Activated B cell treated with CpG ODN at 0.5 μM for 24 hours (primary cell): ENCODE measurements around the gene RNF19B. TPM values are rescaled to one million over a fixed set of nuclear protein-coding genes. Genes with fewer than 3 reads are reported as not detected.

Experiments used
- ATAC-seq: fragments of 200-7000 bp; cut with Tn5 transposase; one replicate; pipeline ENCODE4 v1.10.0; 2021; ENCODE audit warnings: low read depth, mild to moderate bottlenecking, moderate library complexity
- CTCF ChIA-PET: fragments of 350-600 bp; sonication (Branson Sonifier 250); formaldehyde crosslinking; loops from one replicate; lab custom pipeline; 2021; ENCODE audit warnings: antibody characterized with exemption; lab: Charles Lee
- POLR2A ChIA-PET: fragments of 350-600 bp; sonication (Branson Sonifier 250); formaldehyde crosslinking; loops from one replicate; lab custom pipeline; 2021; ENCODE audit warnings: antibody characterized with exemption; lab: Charles Lee
- DNase-seq: peaks from one replicate; pipeline ENCODE4 v3.0.0; 2022
- H3K27ac Mint-ChIP-seq: one replicate; pipeline ENCODE4 v1.8.0; 2020; ENCODE audit warnings: mixed read lengths
- H3K27me3 Mint-ChIP-seq: one replicate; pipeline ENCODE4 v1.8.0; 2021; ENCODE audit warnings: mixed read lengths
- H3K36me3 Mint-ChIP-seq: one replicate; pipeline ENCODE4 v1.8.0; 2021; ENCODE audit warnings: low read depth, mixed read lengths
- H3K4me1 Mint-ChIP-seq: one replicate; pipeline ENCODE4 v1.8.0; 2021; ENCODE audit warnings: mixed read lengths
- H3K4me3 Mint-ChIP-seq: one replicate; pipeline ENCODE4 v1.8.0; 2020; ENCODE audit warnings: mild to moderate bottlenecking, mixed read lengths
- H3K9me3 Mint-ChIP-seq: one replicate; pipeline ENCODE4 v1.8.0; 2020; ENCODE audit warnings: mixed read lengths
- CTCF ChIP-seq: fragments of 200-600 bp; IDR thresholded peaks from one replicate; pipeline ENCODE4 v1.8.0; 2022; ENCODE audit warnings: antibody characterized with exemption, mild to moderate bottlenecking
- intact Hi-C: fragments of 100-400 bp; cut with micrococcal nuclease; formaldehyde crosslinking; loops from one replicate; pipeline ENCODE4 v1.15.1; 2024
- total RNA-seq: library from RNA; stranded (reverse); gene quantifications from 2 replicates; pipeline ENCODE4 v1.2.3, GENCODE V29; 2022

The RNF19B gene
- total RNA-seq, 1 donor from 2014 or later: 23.6 TPM

GRCh38 chr1:32939655-32940371 lies 24.8 kb downstream of the RNF19B start:
- ChIA-PET POLR2A (interaction anchor here (0.6 to 1.0 kb wide), 2 partner anchors 24 to 41 kb away, joined by 3 read pairs; no protein-coding TSS in a partner anchor), CTCF (interaction anchor here (0.9 to 1.2 kb wide), 2 partner anchors 8 to 115 kb away, joined by 3 read pairs; no protein-coding TSS in a partner anchor)

GRCh38 chr1:32937061-32937460 lies 27.5 kb downstream of the RNF19B start:
- peaks cover 4% of the 10 kb centered on the region for H3K4me1 Mint-ChIP-seq
- peaks cover 61% of the 10 kb centered on the region for H3K36me3 Mint-ChIP-seq
- TF ChIP-seq CTCF: no peak
- H3K4me3 Mint-ChIP-seq: no peak overlapping the region
- CTCF ChIA-PET: interaction anchor here (0.8 to 1.2 kb wide), 2 partner anchors 70 to 148 kb away, joined by 3 read pairs; no protein-coding TSS in a partner anchor
- H3K27ac Mint-ChIP-seq: no peak overlapping the region
- H3K27me3 Mint-ChIP-seq: no peaks in the 10 kb centered on the region
- POLR2A ChIA-PET: interaction anchor here (1.7 kb wide), 1 partner anchor 27 kb away, joined by 6 read pairs; the partner anchor contains the start of gene RNF19B
- no peaks in the 10 kb centered on the region for H3K9me3 Mint-ChIP-seq
- ATAC-seq: no peak
- intact Hi-C loops: no loop called here
- no peak for DNase-seq

More at GRCh38 chr1:32939655-32940371, 24.8 kb downstream of the RNF19B start:
- no peaks in the 10 kb centered on the region for H3K4me1 Mint-ChIP-seq
- ATAC-seq (no peak), DNase-seq (no peak)
- no peak overlapping the region for H3K27ac Mint-ChIP-seq
- no peak overlapping the region for H3K4me3 Mint-ChIP-seq
- intact Hi-C loops: no loop called here
- peaks cover 82% of the 10 kb centered on the region for H3K36me3 Mint-ChIP-seq
- no peaks in the 10 kb centered on the region for H3K27me3 Mint-ChIP-seq
- no peaks in the 10 kb centered on the region for H3K9me3 Mint-ChIP-seq
- TF ChIP-seq CTCF: no peak

- ChIA-PET POLR2A (no interaction called here), CTCF (interaction anchor here (1.1 to 6.1 kb wide), 7 partner anchors 15 to 153 kb away, joined by 3 to 92 read pairs (median 16); no protein-coding TSS in a partner anchor)
Observed at GRCh38 chr1:32934535-32934934, 30.1 kb downstream of the RNF19B start.

GRCh38 chr1:32933742-32934322 lies 30.8 kb downstream of the RNF19B start:
- ChIA-PET CTCF (interaction anchor here (0.8 to 6.1 kb wide), 15 partner anchors 13 to 362 kb away, joined by 3 to 92 read pairs (median 6); no protein-coding TSS in a partner anchor), POLR2A (interaction anchor here (1.0 kb wide), 2 partner anchors 28 to 73 kb away, joined by 3 read pairs; no protein-coding TSS in a partner anchor)
- H3K27me3 Mint-ChIP-seq: no peaks in the 10 kb centered on the region
- H3K27ac Mint-ChIP-seq: no peak overlapping the region
- H3K4me1 Mint-ChIP-seq: peaks cover 4% of the 10 kb centered on the region
- H3K36me3 Mint-ChIP-seq: peaks cover 36% of the 10 kb centered on the region
- H3K4me3 Mint-ChIP-seq: no peak overlapping the region
- ATAC-seq (no peak), DNase-seq (no peak)
- intact Hi-C loops: loop anchor here (1.0 to 5.0 kb wide), 4 partner anchors 73 to 363 kb away; no protein-coding TSS in a partner anchor
- TF ChIP-seq CTCF: no peak
- H3K9me3 Mint-ChIP-seq: no peaks in the 10 kb centered on the region

More at GRCh38 chr1:32934535-32934934, 30.1 kb downstream of the RNF19B start:
- Mint-ChIP-seq H3K4me3 (no peak overlapping the region), H3K27ac (no peak overlapping the region), H3K4me1 (peaks cover 4% of the 10 kb centered on the region), H3K27me3 (no peaks in the 10 kb centered on the region), H3K9me3 (no peaks in the 10 kb centered on the region), H3K36me3 (peaks cover 40% of the 10 kb centered on the region)
- no peak for ATAC-seq
- no peak for DNase-seq
- intact Hi-C loops: loop anchor here (5.0 kb wide), 1 partner anchor 363 kb away; no protein-coding TSS in a partner anchor
- no peak for TF ChIP-seq CTCF
